Activated CD8-positive, alpha-beta memory T cell treated with anti-CD3 and anti-CD28 coated beads, Interleukin-2, amount 50 U/mL, for 1 hour (primary cell): ENCODE data around the gene MFGE8.
A peak's percentile ranks its signal among the peaks of the same experiment; 100 is the strongest.

ENCODE experiments used
- DNase-seq: peaks from one replicate; pipeline ENCODE4 v3.0.0-alpha.2; 2020; ENCODE audit errors: extremely low read depth

The MFGE8 gene

GRCh38 chr15:88898736-88899135 lies 14.4 kb downstream of the MFGE8 start:
- no peak for DNase-seq

GRCh38 chr15:88897456-88898194 lies 15.6 kb downstream of the MFGE8 start:
- DNase-seq: peak; percentile 44

GRCh38 chr15:88897142-88897455 lies 16.1 kb downstream of the MFGE8 start:
- DNase-seq: no peak

- no peak for DNase-seq
Measured at GRCh38 chr15:88896333-88897033, 16.7 kb downstream of the MFGE8 start.

- no peak for DNase-seq
Measured at GRCh38 chr15:88894819-88895767, 18.1 kb downstream of the MFGE8 start, which contains the start of gene HAPLN3. Gene HAPLN3, minus strand, starts transcription at chr15:88895544. Its CDS starts 8,246 bp downstream, at chr15:88887298.

- peak; percentile 64 for DNase-seq
Measured at GRCh38 chr15:88894348-88894818, 18.8 kb downstream of the MFGE8 start.

- no peak for DNase-seq
Measured at GRCh38 chr15:88891540-88892254, 21.5 kb downstream of the MFGE8 start.

- no peak for DNase-seq
Measured at GRCh38 chr15:88890495-88890894, 22.7 kb downstream of the MFGE8 start.

- no peak for DNase-seq
Measured at GRCh38 chr15:88888719-88889118, 24.5 kb downstream of the MFGE8 start.

- no peak for DNase-seq
Measured at GRCh38 chr15:88887068-88887580, 26.1 kb downstream of the MFGE8 start.

- DNase-seq: no peak
Measured at GRCh38 chr15:88882785-88883184, 30.4 kb downstream of the MFGE8 start.

- no peak for DNase-seq
Measured at GRCh38 chr15:88881775-88882174, 31.4 kb downstream of the MFGE8 start.

GRCh38 chr15:88880944-88881740 lies 32.0 kb downstream of the MFGE8 start:
- no peak for DNase-seq

GRCh38 chr15:88878720-88879184 lies 34.4 kb downstream of the MFGE8 start:
- no peak for DNase-seq

GRCh38 chr15:88877906-88878305 lies 35.3 kb downstream of the MFGE8 start:
- DNase-seq: no peak

- DNase-seq: no peak
Measured at GRCh38 chr15:88877415-88877814, 35.8 kb downstream of the MFGE8 start.

GRCh38 chr15:88876573-88876972 lies 36.6 kb downstream of the MFGE8 start:
- no peak for DNase-seq

GRCh38 chr15:88874684-88875083 lies 38.5 kb downstream of the MFGE8 start:
- no peak for DNase-seq

- DNase-seq: no peak
Measured at GRCh38 chr15:88874275-88874674, 38.9 kb downstream of the MFGE8 start.

- no peak for DNase-seq
Measured at GRCh38 chr15:88873786-88874185, 39.4 kb downstream of the MFGE8 start.
